Thyroid gland (tissue), 4 donors: ENCODE data around the gene PAX3. TPM values are rescaled to one million over a fixed set of nuclear protein-coding genes. Genes with fewer than 3 reads are reported as not detected.
A peak's percentile ranks its signal among the peaks of the same experiment; 100 is the strongest.

Experiments used
- DNase-seq, 2 donors: peaks; one replicate each; pipeline ENCODE4 v3.0.0-alpha.2; 2019
- H3K27ac ChIP-seq, 3 donors: fragments of 200-600 bp; sonication (generic); 1 replicate in 2 of 3; 2 replicates in 1 of 3; pipeline ENCODE4 v1.5.1; 2016 to 2019; ENCODE audit warnings: mild to moderate bottlenecking in 1 of 3, moderate library complexity in 1 of 3
- H3K27me3 ChIP-seq: fragments of 200-600 bp; sonication (generic); one replicate; pipeline ENCODE4 v1.5.1; 2019
- H3K36me3 ChIP-seq, 2 donors: fragments of 200-600 bp; sonication (generic); one replicate each; pipeline ENCODE4 v1.5.1; 2016 to 2019
- H3K4me1 ChIP-seq, 2 donors: fragments of 200-600 bp; sonication (generic); one replicate each; pipeline ENCODE4 v1.5.1; 2017 to 2019
- H3K4me3 ChIP-seq, 3 donors: fragments of 200-600 bp; sonication (generic); replicated peaks in 1 of 3; 1 replicate in 2 of 3; 2 replicates in 1 of 3; pipeline ENCODE4 v1.5.1; 2016; ENCODE audit warnings: mild to moderate bottlenecking in 1 of 3
- H3K9me3 ChIP-seq: fragments of 200-600 bp; sonication (generic); one replicate; pipeline ENCODE4 v1.5.1; 2017
- CTCF ChIP-seq, 6 experiments: fragments of 200-600 bp in 3 of 6; fragments of 450-650 bp in 3 of 6; sonication (generic) in 3 of 6; IDR thresholded peaks; one replicate each; pipeline ENCODE4 v1.5.1; 2016 to 2019; ENCODE audit warnings: antibody characterized with exemption in 6 of 6, mild to moderate bottlenecking in 2 of 6, inconsistent platforms in 1 of 6, moderate library complexity in 1 of 6
- POLR2A ChIP-seq, 2 donors: fragments of 450-650 bp; IDR thresholded peaks; one replicate each; pipeline ENCODE4 v1.6.1; 2017; ENCODE audit warnings: antibody characterized with exemption in 2 of 2, mild to moderate bottlenecking in 2 of 2, moderate library complexity in 1 of 2
- WGBS, 2 donors: methylation state at CpG; one replicate each; pipeline ENCODE4 v1.1.5; 2017; 5-methylcytosine and 5-hydroxymethylcytosine counted together
- intact Hi-C: fragments of 100-400 bp; cut with DNase I; formaldehyde crosslinking; loops from one replicate; pipeline ENCODE4 v1.15.1; 2023
- total RNA-seq, 4 donors: library from RNA; depleted of rRNA; stranded (reverse); fragments of >200 nt; gene quantifications; one replicate each; pipeline ENCODE4 v1.2.3, GENCODE V29; 2016

Gene PAX3
- total RNA-seq, 4 donors from 2014 or later, result not detected

GRCh38 chr2:222320436-222321395 lies 21.9 kb upstream of the PAX3 start:
- intact Hi-C loops, result no loop called here
- WGBS, 2 donors, result 25 to 29% methylated on average over 34 to 38 of the region's 38 CpGs
- peak; percentile 60 for DNase-seq
- Histone ChIP-seq H3K27ac (peak overlapping the region; percentile 19 to 79 (median 41)), H3K27me3 (no peaks in the 10 kb centered on the region), H3K4me3 (peak overlapping the region in 2 of 3 donors; percentile 13 to 38), H3K9me3 (no peaks in the 10 kb centered on the region), H3K36me3 (no peaks in the 10 kb centered on the region), H3K4me1 (peaks cover 0 to 4% of the 10 kb centered on the region in 2 donors)
- TF ChIP-seq CTCF (IDR thresholded peaks at IDR 0.05) (no peak), POLR2A (IDR thresholded peaks at IDR 0.05) (no peak)

- Histone ChIP-seq H3K27me3 (no peaks in the 10 kb centered on the region), H3K36me3 (no peaks in the 10 kb centered on the region), H3K27ac (peak overlapping the region; percentile 19 to 79 (median 41)), H3K9me3 (no peaks in the 10 kb centered on the region), H3K4me1 (peaks cover 0 to 4% of the 10 kb centered on the region in 2 donors), H3K4me3 (peak overlapping the region in 2 of 3 donors; percentile 13 to 38)
- 0 to 1% methylated on average over 6 to 36 of the region's 96 CpGs for WGBS, 2 donors
- TF ChIP-seq POLR2A (IDR thresholded peaks at IDR 0.05) (peak in 1 of 2 donors; percentile 49), CTCF (IDR thresholded peaks at IDR 0.05) (no peak)
- peak; percentile 66 to 72 for DNase-seq
- intact Hi-C loops, result loop anchor here (5.0 to 10.0 kb wide), 4 partner anchors 85 to 292 kb away; no protein-coding TSS in a partner anchor
Observed at GRCh38 chr2:222319586-222320435, 21.0 kb upstream of the PAX3 start.

GRCh38 chr2:222318712-222319585 lies 20.2 kb upstream of the PAX3 start:
- intact Hi-C loops, result loop anchor here (5.0 to 10.0 kb wide), 4 partner anchors 86 to 293 kb away; no protein-coding TSS in a partner anchor
- TF ChIP-seq CTCF (IDR thresholded peaks at IDR 0.05), result peak in 3 of 6 experiments; percentile 52 to 63 (median 60)
- no peak for TF ChIP-seq POLR2A (IDR thresholded peaks at IDR 0.05)
- 1 to 4% methylated on average over 4 to 31 of the region's 104 CpGs for WGBS, 2 donors
- H3K4me1 ChIP-seq, result peaks cover 0 to 4% of the 10 kb centered on the region in 2 donors
- DNase-seq, result peak; percentile 55 to 59
- H3K36me3 ChIP-seq, result no peaks in the 10 kb centered on the region
- peak overlapping the region in 2 of 3 donors; percentile 38 for H3K4me3 ChIP-seq
- H3K27me3 ChIP-seq, result no peaks in the 10 kb centered on the region
- H3K27ac ChIP-seq, result no peak overlapping the region
- no peaks in the 10 kb centered on the region for H3K9me3 ChIP-seq

- Histone ChIP-seq H3K4me1 (peaks cover 0 to 4% of the 10 kb centered on the region in 2 donors), H3K4me3 (peak overlapping the region; percentile 33 to 38 (median 38)), H3K27me3 (peaks cover 3% of the 10 kb centered on the region), H3K27ac (peak overlapping the region in 1 of 3 donors; percentile 27), H3K9me3 (no peaks in the 10 kb centered on the region), H3K36me3 (no peaks in the 10 kb centered on the region)
- DNase-seq, result peak; percentile 69 to 74
- intact Hi-C loops, result loop anchor here (5.0 to 10.0 kb wide), 4 partner anchors 87 to 294 kb away; no protein-coding TSS in a partner anchor
- peak in 4 of 6 experiments; percentile 44 to 71 (median 62) for TF ChIP-seq CTCF (IDR thresholded peaks at IDR 0.05)
- TF ChIP-seq POLR2A (IDR thresholded peaks at IDR 0.05), result peak in 1 of 2 donors; percentile 15
- WGBS, 2 donors, result 1% methylated on average over 41 of the region's 41 CpGs
Observed at GRCh38 chr2:222318026-222318711, 19.4 kb upstream of the PAX3 start.
